K562 (cell line): Measurements from ENCODE around the gene SERTAD1. TPM values are rescaled to one million over a fixed set of nuclear protein-coding genes. Genes with fewer than 3 reads are reported as not detected.

Experiments
- ARHGAP35 ChIP-seq: fragments of 450-650 bp; IDR thresholded peaks from 2 replicates; pipeline ENCODE4 v1.6.1; 2018; ENCODE audit not compliant: partially characterized antibody
- ESRRB ChIP-seq: fragments of 250-450 bp; sonication (Bioruptor Pico); IDR thresholded peaks from 2 replicates; pipeline ENCODE4 v1.5.0; 2020; ENCODE audit warnings: mild to moderate bottlenecking, moderate library complexity, borderline replicate concordance
- FOS ChIP-seq: IDR thresholded peaks from 3 replicates; pipeline ENCODE4 v1.6.1; 2011; ENCODE audit not compliant: insufficient read length; ENCODE audit errors: extremely low read depth
- FOXA1 ChIP-seq: fragments of 450-650 bp; IDR thresholded peaks from 2 replicates; pipeline ENCODE4 v1.6.1; 2016; ENCODE audit warnings: mild to moderate bottlenecking, borderline replicate concordance
- GATAD2A ChIP-seq: fragments of 450-650 bp; IDR thresholded peaks from 2 replicates; pipeline ENCODE4 v1.6.1; 2017
- HNRNPH1 ChIP-seq: fragments of 200-400 bp; formaldehyde crosslinking; optimal IDR thresholded peaks from 2 replicates; pipeline ENCODE3; 2017; ENCODE audit warnings: low read depth, mild to moderate bottlenecking, low read length, moderate library complexity
- KAT2B ChIP-seq: IDR thresholded peaks from one replicate; pipeline ENCODE4 v1.6.1; 2012; ENCODE audit warnings: low read depth, mild to moderate bottlenecking, control low read depth, inconsistent platforms, low read length, moderate library complexity
- MCM5 ChIP-seq: fragments of 450-650 bp; IDR thresholded peaks from 2 replicates; pipeline ENCODE4 v1.6.1; 2016; ENCODE audit warnings: low read depth
- MECOM ChIP-seq: fragments of 250-450 bp; sonication (Bioruptor Pico); IDR thresholded peaks from 2 replicates; pipeline ENCODE4 v1.8.0; 2022; ENCODE audit warnings: inconsistent platforms
- MXI1 ChIP-seq: IDR thresholded peaks from 2 replicates; pipeline ENCODE4 v1.6.1; 2011; ENCODE audit warnings: low read depth, mild to moderate bottlenecking, improper control_type of control experiment, low read length
- MYBL2 ChIP-seq, 2 experiments: fragments of 450-650 bp in 1 of 2; sonication (generic) in 1 of 2; formaldehyde crosslinking in 1 of 2; IDR thresholded peaks; 2 replicates each; pipeline versions ENCODE4 v1.6.1 to v1.8.1; 2017 to 2022; ENCODE audit warnings: borderline replicate concordance in 1 of 2, inconsistent platforms in 1 of 2, low read depth in 1 of 2, mild to moderate bottlenecking in 1 of 2, missing genetic modification reagents in 1 of 2, moderate library complexity in 1 of 2
- NR3C1 ChIP-seq: sonication (generic); formaldehyde crosslinking; IDR thresholded peaks from 2 replicates; pipeline ENCODE4 v1.8.1; 2022; ENCODE audit warnings: missing genetic modification reagents
- POLR2B ChIP-seq: fragments of 450-650 bp; IDR thresholded peaks from 2 replicates; pipeline ENCODE4 v1.6.1; 2018; ENCODE audit warnings: low read depth; ENCODE audit not compliant: partially characterized antibody
- TAF7 ChIP-seq: fragments of 450-650 bp; IDR thresholded peaks from 2 replicates; pipeline ENCODE4 v1.6.1; 2016; ENCODE audit warnings: missing genetic modification characterization, missing compliant biosample characterization
- ZNF121 ChIP-seq: sonication (generic); formaldehyde crosslinking; conservative IDR thresholded peaks from 2 replicates; pipeline ENCODE4 v1.8.0; 2022; ENCODE audit warnings: missing genetic modification reagents
- ZNF197 ChIP-seq: fragments of 200-800 bp; sonication (Bioruptor generic); IDR thresholded peaks from 2 replicates; pipeline ENCODE4 v1.6.1; 2016; ENCODE audit warnings: low read depth, missing genetic modification characterization, missing compliant biosample characterization
- ZNF311 ChIP-seq: fragments of 250-450 bp; sonication (Bioruptor Pico); IDR thresholded peaks from 2 replicates; pipeline ENCODE4 v1.4.0; 2020; ENCODE audit warnings: mild to moderate bottlenecking, moderate library complexity
- ZNF764 ChIP-seq: fragments of 250-450 bp; sonication (Bioruptor Pico); IDR thresholded peaks from 2 replicates; pipeline ENCODE4 v1.4.0; 2020; ENCODE audit warnings: low read depth, mild to moderate bottlenecking, moderate library complexity
- polyA plus RNA-seq, 8 experiments: library from polyadenylated mRNA; depleted of rRNA in 4 of 8; stranded (reverse) in 5 of 8; unstranded in 3 of 8; fragments of >200 nt; fragmentation: Nextera tagmentation in 2 of 8; fragmentation: Illumina TruSeq in 1 of 8; extraction: Ambion mirVana in 2 of 8; extraction: Trizol in 1 of 8; gene quantifications; 2 replicates each; pipeline versions ENCODE4 v1.2.1 to v1.2.3, GENCODE V29; 2011 to 2014; ENCODE audit warnings: inconsistent platforms in 1 of 8, missing spikeins in 1 of 8
- total RNA-seq, 7 experiments: library from RNA; depleted of rRNA in 6 of 7; stranded (reverse); fragments of >200 nt in 6 of 7; fragmentation: Illumina TruSeq in 2 of 7; extraction: Trizol in 2 of 7; gene quantifications; 2 replicates each; pipeline versions ENCODE4 v1.2.1 to v1.2.3, GENCODE V29; 2011 to 2021; ENCODE audit warnings: low replicate concordance in 1 of 7
- TF ChIP-seq, protein P1 (sequence below): fragments of 450-650 bp; formaldehyde crosslinking; IDR thresholded peaks from 2 replicates; pipeline ENCODE4 v1.4.0; 2020; ENCODE audit warnings: mild to moderate bottlenecking, moderate library complexity
- TF ChIP-seq, protein P2 (sequence below), 2 experiments: fragments of 450-650 bp; IDR thresholded peaks; 2 replicates each; pipeline ENCODE4 v1.6.1; 2016; ENCODE audit warnings: mild to moderate bottlenecking in 2 of 2, borderline replicate concordance in 1 of 2, low read depth in 1 of 2, moderate library complexity in 1 of 2

SERTAD1 gene
- total and polyA plus RNA-seq, 9 of the 15 experiments (the other 6 are each of a cell fraction or from before 2014, with no cell fraction given): 0.15 to 8.7 (median 4.9) TPM

DNA sequence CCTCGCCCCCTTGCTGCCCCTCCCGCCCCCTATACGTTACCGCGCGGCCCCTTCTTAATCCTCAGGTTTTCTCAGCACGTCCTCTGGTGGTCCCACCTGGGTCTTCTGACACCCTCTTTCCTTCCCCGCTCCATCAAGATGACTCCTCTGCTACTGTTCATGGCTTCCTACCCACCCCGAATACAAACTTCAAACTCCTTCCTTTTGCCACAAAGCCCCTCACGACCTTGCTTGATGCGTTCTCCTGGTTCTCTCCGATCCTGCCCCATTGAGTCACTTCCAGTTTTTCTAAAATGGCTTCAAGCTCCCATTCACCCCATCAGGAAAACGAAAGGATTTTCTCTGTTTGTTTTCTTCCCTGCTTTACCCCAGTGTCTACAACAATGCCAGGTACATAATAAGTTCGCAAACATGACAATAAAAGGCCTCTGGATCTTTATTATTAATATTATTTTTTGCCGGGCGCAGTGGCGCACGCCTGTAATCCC, 19.1 kb upstream of the SERTAD1 start (continued):
- TF ChIP-seq ARHGAP35: no peak
- TF ChIP-seq MYBL2 (IDR thresholded peaks at IDR 0.05; ENCODE audit: low read depth): no peak
- no peak for TF ChIP-seq MYBL2 (CRISPR knock-in tag; IDR thresholded peaks at IDR 0.05; ENCODE audit: borderline replicate concordance)
- no peak for TF ChIP-seq MCM5
- no peak for TF ChIP-seq ZNF311 (CRISPR knock-in tag)
- no peak for TF ChIP-seq ESRRB (CRISPR knock-in tag)
- TF ChIP-seq HNRNPH1: no peak
- TF ChIP-seq ZNF764 (CRISPR knock-in tag): no peak
- TF ChIP-seq POLR2B: peak; percentile 62
- TF ChIP-seq MXI1: no peak
- no peak for TF ChIP-seq FOXA1
- TF ChIP-seq KAT2B: no peak
- TF ChIP-seq ZNF197 (CRISPR knock-in tag): no peak
- TF ChIP-seq ZNF121 (CRISPR knock-in tag): no peak
- TF ChIP-seq GATAD2A: peak; percentile 80
- TF ChIP-seq, protein P1, sequence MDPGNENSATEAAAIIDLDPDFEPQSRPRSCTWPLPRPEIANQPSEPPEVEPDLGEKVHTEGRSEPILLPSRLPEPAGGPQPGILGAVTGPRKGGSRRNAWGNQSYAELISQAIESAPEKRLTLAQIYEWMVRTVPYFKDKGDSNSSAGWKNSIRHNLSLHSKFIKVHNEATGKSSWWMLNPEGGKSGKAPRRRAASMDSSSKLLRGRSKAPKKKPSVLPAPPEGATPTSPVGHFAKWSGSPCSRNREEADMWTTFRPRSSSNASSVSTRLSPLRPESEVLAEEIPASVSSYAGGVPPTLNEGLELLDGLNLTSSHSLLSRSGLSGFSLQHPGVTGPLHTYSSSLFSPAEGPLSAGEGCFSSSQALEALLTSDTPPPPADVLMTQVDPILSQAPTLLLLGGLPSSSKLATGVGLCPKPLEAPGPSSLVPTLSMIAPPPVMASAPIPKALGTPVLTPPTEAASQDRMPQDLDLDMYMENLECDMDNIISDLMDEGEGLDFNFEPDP (CRISPR knock-in tag): no peak
- TF ChIP-seq MECOM: no peak
- no peak for TF ChIP-seq TAF7 (tag)
- TF ChIP-seq FOS: no peak
- no peak for TF ChIP-seq NR3C1
- TF ChIP-seq, protein P2, sequence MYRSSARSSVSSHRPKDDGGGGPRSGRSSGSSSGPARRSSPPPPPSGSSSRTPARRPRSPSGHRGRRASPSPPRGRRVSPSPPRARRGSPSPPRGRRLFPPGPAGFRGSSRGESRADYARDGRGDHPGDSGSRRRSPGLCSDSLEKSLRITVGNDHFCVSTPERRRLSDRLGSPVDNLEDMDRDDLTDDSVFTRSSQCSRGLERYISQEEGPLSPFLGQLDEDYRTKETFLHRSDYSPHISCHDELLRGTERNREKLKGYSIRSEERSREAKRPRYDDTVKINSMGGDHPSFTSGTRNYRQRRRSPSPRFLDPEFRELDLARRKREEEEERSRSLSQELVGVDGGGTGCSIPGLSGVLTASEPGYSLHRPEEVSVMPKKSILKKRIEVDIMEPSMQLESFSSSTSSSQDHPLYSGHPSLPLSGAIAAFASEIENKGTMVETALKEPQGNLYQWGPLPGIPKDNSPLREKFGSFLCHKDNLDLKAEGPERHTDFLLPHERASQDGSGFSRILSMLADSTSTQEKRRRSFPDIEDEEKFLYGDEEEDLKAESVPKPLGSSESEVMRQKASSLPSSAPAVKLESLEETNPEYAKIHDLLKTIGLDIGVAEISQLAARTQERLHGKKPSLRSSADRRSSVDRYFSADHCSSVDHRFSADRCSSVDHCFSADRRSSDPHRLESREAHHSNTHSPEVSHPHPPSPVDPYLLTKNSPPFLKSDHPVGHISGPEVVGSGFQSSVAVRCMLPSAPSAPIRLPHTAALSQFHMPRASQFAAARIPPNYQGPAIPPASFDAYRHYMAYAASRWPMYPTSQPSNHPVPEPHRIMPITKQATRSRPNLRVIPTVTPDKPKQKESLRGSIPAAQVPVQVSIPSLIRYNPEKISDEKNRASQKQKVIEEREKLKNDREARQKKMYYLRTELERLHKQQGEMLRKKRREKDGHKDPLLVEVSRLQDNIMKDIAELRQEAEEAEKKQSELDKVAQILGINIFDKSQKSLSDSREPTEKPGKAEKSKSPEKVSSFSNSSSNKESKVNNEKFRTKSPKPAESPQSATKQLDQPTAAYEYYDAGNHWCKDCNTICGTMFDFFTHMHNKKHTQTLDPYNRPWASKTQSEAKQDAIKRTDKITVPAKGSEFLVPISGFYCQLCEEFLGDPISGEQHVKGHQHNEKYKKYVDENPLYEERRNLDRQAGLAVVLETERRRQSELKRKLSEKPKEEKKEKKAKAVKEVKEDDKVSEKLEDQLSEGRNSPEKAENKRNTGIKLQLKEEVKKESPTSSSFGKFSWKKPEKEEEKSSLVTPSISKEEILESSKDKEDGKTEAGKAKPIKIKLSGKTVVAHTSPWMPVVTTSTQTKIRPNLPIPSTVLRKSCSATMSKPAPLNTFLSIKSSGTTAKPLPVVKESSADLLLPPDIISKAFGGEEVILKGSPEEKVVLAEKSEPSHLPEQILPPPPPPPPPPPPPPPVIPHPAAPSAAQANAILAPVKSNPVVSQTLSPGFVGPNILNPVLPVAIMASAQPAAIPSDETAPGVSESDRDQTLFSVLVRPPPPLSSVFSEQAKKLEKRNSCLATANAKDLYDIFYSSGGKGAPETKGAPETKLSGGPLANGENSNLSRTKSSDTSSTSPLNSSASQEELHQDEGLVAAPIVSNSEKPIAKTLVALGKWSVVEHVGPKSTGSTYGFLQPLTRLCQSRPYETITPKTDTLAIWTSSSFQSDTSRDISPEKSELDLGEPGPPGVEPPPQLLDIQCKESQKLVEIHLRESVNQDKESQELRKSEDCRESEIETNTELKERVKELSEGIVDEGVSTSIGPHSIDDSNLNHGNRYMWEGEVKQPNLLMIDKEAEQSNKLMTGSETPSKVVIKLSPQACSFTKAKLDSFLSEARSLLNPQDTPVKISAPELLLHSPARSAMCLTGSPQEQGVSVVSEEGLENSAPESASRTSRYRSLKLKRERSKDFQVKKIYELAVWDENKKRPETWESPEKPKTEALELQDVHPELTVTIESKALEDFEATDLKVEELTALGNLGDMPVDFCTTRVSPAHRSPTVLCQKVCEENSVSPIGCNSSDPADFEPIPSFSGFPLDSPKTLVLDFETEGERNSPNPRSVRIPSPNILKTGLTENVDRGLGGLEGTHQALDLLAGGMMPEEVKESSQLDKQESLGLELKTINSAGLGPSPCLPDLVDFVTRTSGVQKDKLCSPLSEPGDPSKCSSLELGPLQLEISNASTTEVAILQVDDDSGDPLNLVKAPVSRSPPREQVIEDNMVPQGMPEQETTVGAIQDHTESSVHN (IDR thresholded peaks at IDR 0.05; ENCODE audit: borderline replicate concordance in 1 of 2, low read depth in 1 of 2): no peak
